ENCODE measurements around the gene CYB561D2.

DNA sequence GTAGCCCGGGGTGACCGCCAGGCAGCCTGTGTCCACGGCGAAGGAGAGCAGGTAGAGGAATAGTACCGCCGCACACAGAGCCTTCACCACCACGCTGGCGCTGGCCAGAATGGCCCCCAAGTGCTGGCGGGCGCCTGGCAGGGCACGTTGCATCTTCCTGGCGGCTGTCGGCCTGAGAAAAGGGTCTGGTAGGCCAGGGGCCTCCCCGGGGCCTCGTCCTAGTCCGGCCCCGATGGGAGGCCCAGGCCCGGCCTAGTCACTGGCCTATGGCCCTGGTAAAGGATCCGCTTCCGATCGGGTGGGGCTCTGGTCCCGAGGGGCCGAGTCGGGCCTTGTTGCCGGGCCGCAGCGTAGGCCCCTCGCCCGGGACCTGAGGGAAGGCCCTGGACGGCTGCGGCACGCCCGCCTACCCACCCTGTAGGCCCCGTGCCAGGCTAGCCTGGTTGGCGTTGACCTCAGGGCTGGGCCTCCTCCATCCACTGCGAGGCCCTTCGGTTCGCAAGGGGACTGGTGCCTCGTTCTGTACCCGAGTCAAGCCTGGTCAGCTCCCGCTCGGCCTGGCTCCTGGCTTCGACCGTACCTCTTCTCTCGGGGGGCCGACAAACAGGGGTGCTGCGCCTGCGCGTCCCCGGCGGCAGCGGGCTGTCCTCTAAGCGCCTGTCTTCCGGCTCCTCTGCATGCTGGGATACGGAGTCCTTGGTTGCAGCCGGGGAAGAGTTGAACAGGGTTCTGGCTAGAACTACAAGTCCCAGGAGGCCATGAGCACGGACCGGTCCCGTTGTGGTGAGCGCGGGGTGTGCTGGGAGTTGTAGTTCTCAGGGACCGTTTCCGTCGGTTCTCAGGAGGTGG lies 8.5 kb downstream of the CYB561D2 start, which contains the start of gene TMEM115:
- TF ChIP-seq, protein P1, sequence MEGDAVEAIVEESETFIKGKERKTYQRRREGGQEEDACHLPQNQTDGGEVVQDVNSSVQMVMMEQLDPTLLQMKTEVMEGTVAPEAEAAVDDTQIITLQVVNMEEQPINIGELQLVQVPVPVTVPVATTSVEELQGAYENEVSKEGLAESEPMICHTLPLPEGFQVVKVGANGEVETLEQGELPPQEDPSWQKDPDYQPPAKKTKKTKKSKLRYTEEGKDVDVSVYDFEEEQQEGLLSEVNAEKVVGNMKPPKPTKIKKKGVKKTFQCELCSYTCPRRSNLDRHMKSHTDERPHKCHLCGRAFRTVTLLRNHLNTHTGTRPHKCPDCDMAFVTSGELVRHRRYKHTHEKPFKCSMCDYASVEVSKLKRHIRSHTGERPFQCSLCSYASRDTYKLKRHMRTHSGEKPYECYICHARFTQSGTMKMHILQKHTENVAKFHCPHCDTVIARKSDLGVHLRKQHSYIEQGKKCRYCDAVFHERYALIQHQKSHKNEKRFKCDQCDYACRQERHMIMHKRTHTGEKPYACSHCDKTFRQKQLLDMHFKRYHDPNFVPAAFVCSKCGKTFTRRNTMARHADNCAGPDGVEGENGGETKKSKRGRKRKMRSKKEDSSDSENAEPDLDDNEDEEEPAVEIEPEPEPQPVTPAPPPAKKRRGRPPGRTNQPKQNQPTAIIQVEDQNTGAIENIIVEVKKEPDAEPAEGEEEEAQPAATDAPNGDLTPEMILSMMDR (IDR thresholded peaks at IDR 0.05; ENCODE audit: low read depth, low read length) = no peak
- TF ChIP-seq EZH2phosphoT487 (IDR thresholded peaks at IDR 0.05; ENCODE audit: low read depth) = no peak
